GM18951 (cell line): ENCODE measurements around the gene NCAPH2.
"Not testable (repeated sequence)": the region's sequence is repeated elsewhere in the genome, so short reads cannot be mapped to it uniquely, and the experiment has no call there.

Source experiments
- POLR2A ChIP-seq: IDR thresholded peaks from 4 replicates; pipeline ENCODE4 v1.6.1; 2011; ENCODE audit warnings: mild to moderate bottlenecking; ENCODE audit not compliant: insufficient read length, insufficient read depth; ENCODE audit errors: extremely low read depth
- in situ Hi-C: fragments of 300-500 bp; cut with MboI; formaldehyde crosslinking; loops from one replicate; pipeline ENCODE4 v1.12.0; 2022; ENCODE audit warnings: low sequenced_read_pairs, mixed read lengths, inconsistent platforms; ENCODE audit not compliant: unreplicated experiment

NCAPH2 gene

DNA sequence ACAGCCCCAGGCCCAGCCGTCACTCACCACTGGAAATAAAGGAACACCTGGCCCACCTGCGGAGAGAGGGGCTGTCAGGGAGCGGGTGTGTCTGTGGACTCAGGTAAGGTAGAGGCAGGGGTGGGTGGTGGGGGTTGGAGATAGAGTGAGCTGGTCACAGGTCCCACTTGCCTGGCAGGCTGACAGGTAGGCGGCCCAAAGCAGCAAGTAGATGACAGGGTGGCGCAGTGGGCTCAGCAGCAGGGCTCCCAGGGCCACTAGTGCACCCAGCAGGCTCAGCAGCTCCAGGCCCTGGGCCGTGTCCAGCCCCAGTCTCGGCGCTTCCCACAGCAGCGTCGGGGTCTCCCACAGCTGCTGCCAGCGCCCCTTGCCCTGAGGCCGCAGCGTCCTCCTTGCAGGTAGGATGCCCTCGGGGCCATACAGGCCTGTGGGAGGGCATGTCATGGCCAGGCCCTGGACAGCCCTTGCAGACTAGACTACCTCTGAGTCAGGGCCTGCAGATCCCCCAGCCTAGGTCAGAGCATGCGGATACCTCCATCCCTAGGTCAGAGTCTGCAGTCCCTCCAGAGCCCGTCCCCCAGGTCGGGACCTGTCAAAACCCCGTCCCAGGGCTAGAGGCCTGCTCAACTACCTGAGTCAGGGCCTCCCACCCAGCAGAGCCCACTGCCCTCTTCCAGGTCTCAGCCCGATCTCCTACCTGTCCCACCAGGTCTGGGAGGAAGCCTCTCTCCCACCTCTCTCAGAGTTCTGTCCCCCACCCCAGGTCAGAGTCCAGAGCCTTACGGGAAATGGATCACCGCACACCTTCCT is 1.2 kb upstream of the NCAPH2 start:
- TF ChIP-seq POLR2A = no peak
- in situ Hi-C loops = loop anchor here (10.0 kb wide), 1 partner anchor 232 kb away; the partner anchor contains the start of gene MAPK11

DNA sequence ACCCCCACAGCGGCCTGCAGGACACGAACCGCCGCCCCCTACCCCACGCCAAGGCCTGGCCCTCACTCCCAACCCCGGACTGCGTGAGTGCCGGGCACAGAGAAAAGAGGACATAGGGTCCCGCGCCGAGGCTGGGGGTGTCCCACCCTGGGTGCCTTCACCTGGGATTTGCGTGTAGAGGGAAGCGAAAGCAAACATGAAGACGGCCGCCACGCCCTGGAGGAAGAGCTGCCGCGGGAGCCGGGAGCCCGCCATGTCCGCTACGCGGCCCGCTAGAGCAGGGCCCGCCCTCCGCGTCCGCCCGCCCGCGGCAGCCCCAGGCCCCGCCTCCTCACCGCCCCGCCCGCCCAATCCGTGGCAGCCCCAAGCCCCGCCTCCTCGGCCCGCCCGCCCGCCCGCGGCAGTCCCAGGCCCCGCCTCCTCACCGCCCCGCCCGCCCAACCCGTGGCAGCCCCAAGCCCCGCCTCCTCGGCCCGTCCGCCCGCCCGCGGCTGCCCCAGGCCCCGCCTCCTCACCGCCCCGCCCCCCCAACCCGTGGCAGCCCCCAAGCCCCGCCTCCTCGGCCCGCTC is 518 bp upstream of the NCAPH2 start, which contains the start of gene LMF2:
TSS of gene LMF2 (minus strand) at position 282 of the 570 bp plus-strand sequence. CDS start at position 255, 27 bp downstream.
- in situ Hi-C loops = loop anchor here (10.0 kb wide), 1 partner anchor 233 kb away; the partner anchor contains the start of gene MAPK11
- TF ChIP-seq POLR2A = peak; percentile 80

DNA sequence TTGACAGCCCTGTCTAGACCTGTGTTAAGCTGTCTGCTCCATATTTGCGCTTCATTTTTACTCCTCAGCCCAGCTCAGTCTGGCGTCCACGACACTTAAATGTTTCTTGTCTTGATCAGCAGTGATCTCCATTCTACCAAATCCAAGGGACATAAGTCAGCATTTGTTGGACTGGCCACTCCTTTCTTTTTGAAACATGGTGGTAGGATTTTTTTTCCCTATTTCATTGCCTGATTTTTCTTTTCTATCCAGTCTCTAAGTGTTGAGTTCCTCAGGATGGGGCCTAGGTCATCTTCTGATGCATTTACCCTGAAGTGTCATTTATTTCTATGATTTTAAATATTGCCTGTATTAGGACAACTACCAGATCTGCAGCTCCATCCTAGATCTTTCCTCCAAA is 873 bp downstream of the NCAPH2 start:
- no peak for TF ChIP-seq POLR2A
- in situ Hi-C loops = loop anchor here (10.0 kb wide), 1 partner anchor 234 kb away; the partner anchor contains the start of gene MAPK11

DNA sequence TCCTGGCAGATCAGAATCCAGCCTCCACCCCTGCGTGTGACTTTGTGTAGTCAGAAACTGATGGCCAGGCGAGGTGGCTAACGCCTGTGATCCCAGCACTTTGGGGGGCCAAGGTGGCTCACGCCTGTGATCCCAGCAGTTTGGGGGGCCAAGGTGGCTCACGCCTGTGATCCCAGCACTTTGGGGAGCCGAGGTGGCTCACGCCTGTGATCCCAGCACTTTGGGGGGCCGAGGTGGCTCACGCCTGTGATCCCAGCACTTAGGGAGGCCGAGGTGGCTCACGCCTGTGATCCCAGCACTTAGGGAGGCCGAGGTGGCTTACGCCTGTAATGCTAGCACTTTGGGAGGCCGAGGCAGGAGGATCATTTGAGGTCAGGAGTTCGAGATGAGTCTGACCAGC is 5.2 kb downstream of the NCAPH2 start:
- in situ Hi-C loops = no loop called here
- TF ChIP-seq POLR2A = no peak

- in situ Hi-C loops = no loop called here
Measured at GRCh38 chr22:50516068-50516467, 8.0 kb downstream of the NCAPH2 start.

GRCh38 chr22:50516891-50517290 is 8.9 kb downstream of the NCAPH2 start:
- in situ Hi-C loops = no loop called here
- TF ChIP-seq POLR2A = no peak

More at GRCh38 chr22:50516068-50516467, 8.0 kb downstream of the NCAPH2 start:
- TF ChIP-seq POLR2A = no peak

DNA sequence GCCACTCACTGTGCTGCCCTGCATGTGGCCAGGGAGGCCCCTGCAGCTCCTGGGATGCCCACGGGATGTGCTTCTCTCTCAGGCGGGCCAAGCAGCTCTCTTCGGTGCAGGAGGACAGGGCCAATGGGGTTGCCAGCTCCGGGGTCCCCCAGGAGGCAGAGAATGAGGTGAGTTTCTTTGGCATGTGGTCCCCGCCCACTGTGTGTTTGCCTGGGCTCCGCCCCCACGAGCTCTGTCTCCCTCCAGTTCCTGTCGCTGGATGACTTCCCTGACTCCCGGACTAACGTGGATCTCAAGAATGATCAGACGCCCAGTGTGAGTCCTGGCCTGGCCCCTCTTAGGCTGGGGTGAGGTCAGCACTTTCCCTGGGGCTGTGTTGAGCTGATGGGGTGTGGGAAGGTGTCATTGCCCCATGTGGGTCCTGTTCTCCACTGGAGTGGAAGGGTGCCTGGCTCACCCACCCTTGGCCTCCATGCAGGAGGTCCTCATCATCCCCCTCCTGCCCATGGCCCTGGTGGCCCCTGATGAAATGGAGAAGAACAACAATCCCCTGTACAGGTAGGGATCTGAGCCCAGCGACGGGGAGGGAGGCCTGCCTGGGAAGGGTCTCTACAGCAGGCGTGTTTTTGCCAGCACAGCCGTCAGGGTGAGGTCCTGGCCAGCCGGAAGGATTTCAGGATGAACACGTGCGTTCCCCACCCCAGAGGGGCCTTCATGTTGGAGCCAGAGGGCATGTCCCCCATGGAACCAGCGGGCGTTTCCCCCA is 9.7 kb downstream of the NCAPH2 start:
- in situ Hi-C loops = no loop called here
- TF ChIP-seq POLR2A = no peak

DNA sequence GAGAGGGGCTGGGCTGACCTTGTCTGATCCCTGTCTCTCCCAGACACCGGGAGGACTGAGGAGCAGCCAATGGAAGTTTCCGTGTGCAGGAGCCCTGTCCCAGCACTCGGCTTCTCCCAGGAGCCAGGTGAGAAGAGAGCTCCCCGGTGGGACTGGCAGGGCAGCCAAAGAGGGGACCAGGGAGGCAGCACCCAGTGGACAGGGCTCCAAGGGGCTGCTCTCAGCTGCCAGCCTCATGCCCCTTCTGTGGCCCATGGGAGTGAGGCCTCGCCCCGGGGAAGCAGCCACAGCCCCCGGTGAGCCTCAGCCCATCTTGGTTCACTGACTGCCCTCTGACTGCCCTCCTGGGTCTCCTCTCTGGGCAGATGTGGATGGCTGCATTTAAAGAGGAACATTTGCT is 10.6 kb downstream of the NCAPH2 start:
- TF ChIP-seq POLR2A = no peak
- in situ Hi-C loops = no loop called here

GRCh38 chr22:50519151-50519550 is 11.1 kb downstream of the NCAPH2 start:
- in situ Hi-C loops = no loop called here
- no peak for TF ChIP-seq POLR2A

GRCh38 chr22:50520184-50520583 is 12.2 kb downstream of the NCAPH2 start:
- in situ Hi-C loops = not testable (repeated sequence)

GRCh38 chr22:50520826-50521453 is 12.9 kb downstream of the NCAPH2 start:
- no peak for TF ChIP-seq POLR2A
- in situ Hi-C loops = no loop called here

DNA sequence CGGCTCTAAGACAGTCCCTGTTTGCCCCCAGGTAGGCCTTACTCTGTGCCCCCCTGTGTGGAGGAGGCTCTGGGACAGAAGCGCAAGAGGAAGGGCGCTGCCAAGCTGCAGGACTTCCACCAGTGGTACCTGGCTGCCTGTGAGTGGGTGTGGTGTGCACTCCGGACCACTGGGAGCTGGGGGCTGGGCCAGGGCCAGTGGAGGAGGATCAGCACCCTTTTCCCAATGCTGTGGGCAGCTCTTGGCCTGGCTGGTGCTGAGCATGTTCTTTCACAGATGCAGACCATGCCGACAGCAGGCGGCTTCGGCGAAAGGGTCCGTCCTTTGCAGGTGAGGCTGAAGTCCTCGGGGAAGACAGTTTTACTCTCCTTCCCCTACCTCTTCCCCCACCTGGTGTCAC is 13.7 kb downstream of the NCAPH2 start:
- TF ChIP-seq POLR2A = no peak
- in situ Hi-C loops = no loop called here
